ENCODE results near the gene CNTNAP2.

The CNTNAP2 gene

GRCh38 chr7:147659036-147659995 is 1542.7 kb downstream of the CNTNAP2 start:
- ATAC-seq (ENCODE audit: insufficient read depth, low read depth) (no peak), DNase-seq (no peak)
- no peak overlapping the region for H3K27ac ChIP-seq (ENCODE audit: low read length)
- no peaks in the 10 kb centered on the region for H3K79me2 ChIP-seq (ENCODE audit: insufficient read depth, low read length)
- H3K4me2 ChIP-seq (ENCODE audit: insufficient read depth, low read length), result no peak overlapping the region
- H3K36me3 ChIP-seq (ENCODE audit: insufficient read depth, low read length), result no peaks in the 10 kb centered on the region
- no peaks in the 10 kb centered on the region for H3K9me3 ChIP-seq (ENCODE audit: insufficient read depth, low read length, severe bottlenecking)
- H3K27me3 ChIP-seq (ENCODE audit: insufficient read depth, low read length, poor library complexity), result no peaks in the 10 kb centered on the region
- H2AFZ ChIP-seq (ENCODE audit: low read depth, low read length), result no peak overlapping the region
- no peak overlapping the region for H3K9ac ChIP-seq (ENCODE audit: low read depth, low read length)
- TF ChIP-seq EZH2 (IDR thresholded peaks at IDR 0.05; ENCODE audit: borderline replicate concordance, low read depth, low read length, severe bottlenecking), result no peak
- TF ChIP-seq CTCF (IDR thresholded peaks at IDR 0.05; ENCODE audit: borderline replicate concordance, extremely low read depth, low read length, poor library complexity, severe bottlenecking), result no peak
- H4K20me1 ChIP-seq (ENCODE audit: insufficient read depth, low read length), result no peaks in the 10 kb centered on the region
- no peak overlapping the region for H3K4me3 ChIP-seq (ENCODE audit: low read depth in 1 of 2, low read length in 2 of 2)
- no peaks in the 10 kb centered on the region for H3K4me1 ChIP-seq (ENCODE audit: insufficient read depth, low read length)

- Histone ChIP-seq H2AFZ (ENCODE audit: low read depth, low read length) (no peak overlapping the region), H3K9me3 (ENCODE audit: insufficient read depth, low read length, severe bottlenecking) (no peaks in the 10 kb centered on the region), H3K4me2 (ENCODE audit: insufficient read depth, low read length) (no peak overlapping the region), H3K27ac (ENCODE audit: low read length) (no peak overlapping the region), H3K4me3 (ENCODE audit: low read depth in 1 of 2, low read length in 2 of 2) (no peak overlapping the region), H4K20me1 (ENCODE audit: insufficient read depth, low read length) (no peaks in the 10 kb centered on the region), H3K4me1 (ENCODE audit: insufficient read depth, low read length) (no peaks in the 10 kb centered on the region), H3K27me3 (ENCODE audit: insufficient read depth, low read length, poor library complexity) (no peaks in the 10 kb centered on the region), H3K79me2 (ENCODE audit: insufficient read depth, low read length) (no peaks in the 10 kb centered on the region), H3K36me3 (ENCODE audit: insufficient read depth, low read length) (no peaks in the 10 kb centered on the region), H3K9ac (ENCODE audit: low read depth, low read length) (no peak overlapping the region)
- TF ChIP-seq CTCF (IDR thresholded peaks at IDR 0.05; ENCODE audit: borderline replicate concordance, extremely low read depth, low read length, poor library complexity, severe bottlenecking) (no peak), EZH2 (IDR thresholded peaks at IDR 0.05; ENCODE audit: borderline replicate concordance, low read depth, low read length, severe bottlenecking) (no peak)
- no peak for DNase-seq
- no peak for ATAC-seq (ENCODE audit: insufficient read depth, low read depth)
Observed at GRCh38 chr7:147664541-147664940, 1547.9 kb downstream of the CNTNAP2 start.

GRCh38 chr7:147670759-147671158 is 1554.2 kb downstream of the CNTNAP2 start:
- H2AFZ ChIP-seq (ENCODE audit: low read depth, low read length), result no peak overlapping the region
- TF ChIP-seq CTCF (IDR thresholded peaks at IDR 0.05; ENCODE audit: borderline replicate concordance, extremely low read depth, low read length, poor library complexity, severe bottlenecking), result no peak
- no peak for TF ChIP-seq EZH2 (IDR thresholded peaks at IDR 0.05; ENCODE audit: borderline replicate concordance, low read depth, low read length, severe bottlenecking)
- no peaks in the 10 kb centered on the region for H4K20me1 ChIP-seq (ENCODE audit: insufficient read depth, low read length)
- H3K9ac ChIP-seq (ENCODE audit: low read depth, low read length), result no peak overlapping the region
- H3K9me3 ChIP-seq (ENCODE audit: insufficient read depth, low read length, severe bottlenecking), result no peaks in the 10 kb centered on the region
- H3K27me3 ChIP-seq (ENCODE audit: insufficient read depth, low read length, poor library complexity), result no peaks in the 10 kb centered on the region
- ATAC-seq (ENCODE audit: insufficient read depth, low read depth) (no peak), DNase-seq (no peak)
- no peak overlapping the region for H3K27ac ChIP-seq (ENCODE audit: low read length)
- H3K4me1 ChIP-seq (ENCODE audit: insufficient read depth, low read length), result no peaks in the 10 kb centered on the region
- H3K79me2 ChIP-seq (ENCODE audit: insufficient read depth, low read length), result no peaks in the 10 kb centered on the region
- H3K4me2 ChIP-seq (ENCODE audit: insufficient read depth, low read length), result no peak overlapping the region
- no peaks in the 10 kb centered on the region for H3K36me3 ChIP-seq (ENCODE audit: insufficient read depth, low read length)
- no peak overlapping the region for H3K4me3 ChIP-seq (ENCODE audit: low read depth in 1 of 2, low read length in 2 of 2)
